Measurements from ENCODE around the gene CHGA. TPM values are rescaled to one million over a fixed set of nuclear protein-coding genes. Genes with fewer than 3 reads are reported as not detected.

The CHGA gene
- total RNA-seq, 8 experiments from 2014 or later, result 0.97 to 64.6 (median 35.8) TPM

DNA sequence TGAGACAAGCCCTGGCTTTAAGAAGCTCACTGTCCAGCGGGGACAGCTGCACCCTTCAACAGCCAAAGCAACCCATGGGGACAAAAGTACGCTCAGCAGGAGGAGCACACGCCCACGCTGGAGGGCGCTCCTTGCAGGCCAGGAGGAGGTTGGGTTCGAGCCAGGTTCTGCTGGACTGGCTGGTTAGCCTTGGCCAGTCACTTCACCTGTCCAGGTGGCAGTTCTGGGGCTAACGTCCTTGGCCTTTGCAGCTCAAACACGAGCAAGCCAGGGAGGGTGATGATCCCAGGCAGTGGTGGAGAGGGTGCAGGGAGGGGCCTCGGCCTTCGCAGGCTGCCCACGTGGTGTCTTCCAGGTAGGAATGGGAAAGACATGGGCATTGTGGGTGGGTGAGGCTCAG, 13.1 kb downstream of the CHGA start:
- Histone ChIP-seq H3K4me1 (replicated peaks in 1 of 2) (no peaks in the 10 kb centered on the region), H3K4me3 (no peak overlapping the region), H3K27ac (no peak overlapping the region)
- in situ Hi-C loops (cut with MboI; ENCODE audit: low pct_unique_long_range_greater_than_20kb in 2 of 9, low sequenced_read_pairs in 9 of 9, unreplicated experiment in 9 of 9), result no loop called here
- 60 to 100% (median 80%) methylated on average over 1 to 5 of the region's 11 CpGs; no CpG with 5 or more reads in 5 of the 10 experiments for WGBS, 10 experiments
- no peak for ATAC-seq (replicated peaks in 6 of 8)

DNA sequence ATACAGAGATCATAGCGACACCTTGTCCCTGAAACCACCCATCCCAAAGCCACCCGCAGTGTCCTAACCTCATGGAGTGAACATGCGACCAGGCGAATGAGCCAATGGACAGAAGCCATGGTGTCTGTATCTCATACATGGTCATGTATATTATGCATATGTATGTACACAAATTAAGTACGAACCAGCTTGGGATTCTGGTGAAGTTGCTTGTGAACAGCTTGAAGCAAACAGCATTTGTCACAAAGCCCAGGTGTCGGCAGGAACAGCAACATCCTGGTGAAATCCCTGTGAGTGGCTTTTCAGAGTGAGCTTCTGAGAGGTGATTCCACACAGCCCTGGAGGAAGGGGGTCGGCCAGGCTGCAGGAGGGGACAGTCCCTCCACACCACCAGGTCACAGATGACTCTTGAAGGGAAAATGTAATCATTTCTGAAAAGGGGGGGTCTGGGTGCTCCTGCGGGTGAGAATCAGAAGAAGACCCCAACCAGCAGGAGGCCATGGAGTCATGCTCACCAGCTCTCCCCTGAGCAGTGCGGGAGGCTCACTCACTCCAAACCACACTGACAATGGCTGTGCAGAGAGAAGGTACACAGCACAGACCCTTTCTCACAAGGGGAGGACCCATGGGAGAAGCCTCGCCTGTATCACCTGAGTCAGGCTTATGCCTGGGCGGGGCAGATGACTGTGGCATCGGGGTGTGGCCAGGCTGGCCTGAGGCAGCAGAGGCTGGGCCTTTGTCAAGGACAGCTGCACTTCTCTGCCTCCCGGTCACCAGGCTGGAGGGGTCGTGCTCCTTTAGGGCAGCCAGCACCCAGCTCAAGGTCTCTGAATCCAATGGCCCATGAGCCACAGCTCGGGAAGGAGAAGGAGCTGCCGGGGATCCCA, 14.3 kb downstream of the CHGA start:
- Histone ChIP-seq H3K4me3 (no peak overlapping the region), H3K4me1 (replicated peaks in 1 of 2) (no peaks in the 10 kb centered on the region), H3K27ac (no peak overlapping the region)
- in situ Hi-C loops (cut with MboI; ENCODE audit: low pct_unique_long_range_greater_than_20kb in 2 of 9, low sequenced_read_pairs in 9 of 9, unreplicated experiment in 9 of 9), result no loop called here
- peak in 3 of 8 experiments; percentile 38 to 63 (median 53) for ATAC-seq (replicated peaks in 6 of 8)
- 54 to 94% (median 83%) methylated on average over 1 to 7 of the region's 16 CpGs; no CpG with 5 or more reads in 2 of the 10 experiments for WGBS, 10 experiments

DNA sequence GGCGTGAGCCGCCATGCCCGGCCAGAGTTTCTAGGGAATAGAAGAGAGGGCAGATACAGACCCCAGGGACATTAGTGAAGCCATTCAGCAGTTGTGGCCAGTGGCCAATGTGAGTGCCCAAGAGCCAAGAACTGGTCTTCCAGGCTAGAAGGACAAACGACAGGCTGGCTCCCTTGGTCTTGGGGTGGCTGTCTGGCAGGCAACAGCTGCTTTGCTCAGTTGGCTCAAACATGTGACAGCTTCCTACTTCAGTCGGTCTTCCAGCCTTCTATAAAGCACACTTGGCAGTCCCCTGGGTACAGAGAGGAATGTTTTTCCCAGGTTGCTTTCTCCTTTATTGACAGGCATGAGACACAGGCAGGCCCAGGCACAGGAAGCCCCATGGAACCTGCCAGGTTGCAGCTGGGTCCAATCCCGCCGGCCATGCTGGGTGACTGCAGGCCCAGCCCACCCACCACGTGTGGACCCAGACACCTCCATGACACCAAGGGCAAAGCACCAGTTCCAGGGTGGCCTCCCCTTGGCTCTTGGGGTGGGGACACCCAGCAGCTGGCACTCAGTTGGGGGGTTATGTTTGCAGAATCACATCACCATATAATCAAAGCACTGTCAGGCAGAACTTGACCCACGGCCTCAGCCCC, 15.4 kb downstream of the CHGA start:
- Histone ChIP-seq H3K27ac (no peak overlapping the region), H3K4me3 (no peak overlapping the region), H3K4me1 (replicated peaks in 1 of 2) (no peaks in the 10 kb centered on the region)
- no peak for ATAC-seq (replicated peaks in 6 of 8)
- in situ Hi-C loops (cut with MboI; ENCODE audit: low pct_unique_long_range_greater_than_20kb in 2 of 9, low sequenced_read_pairs in 9 of 9, unreplicated experiment in 9 of 9), result no loop called here
- 60 to 100% (median 100%) methylated on average over 1 to 3 of the region's 9 CpGs; no CpG with 5 or more reads in 7 of the 10 experiments for WGBS, 10 experiments

DNA sequence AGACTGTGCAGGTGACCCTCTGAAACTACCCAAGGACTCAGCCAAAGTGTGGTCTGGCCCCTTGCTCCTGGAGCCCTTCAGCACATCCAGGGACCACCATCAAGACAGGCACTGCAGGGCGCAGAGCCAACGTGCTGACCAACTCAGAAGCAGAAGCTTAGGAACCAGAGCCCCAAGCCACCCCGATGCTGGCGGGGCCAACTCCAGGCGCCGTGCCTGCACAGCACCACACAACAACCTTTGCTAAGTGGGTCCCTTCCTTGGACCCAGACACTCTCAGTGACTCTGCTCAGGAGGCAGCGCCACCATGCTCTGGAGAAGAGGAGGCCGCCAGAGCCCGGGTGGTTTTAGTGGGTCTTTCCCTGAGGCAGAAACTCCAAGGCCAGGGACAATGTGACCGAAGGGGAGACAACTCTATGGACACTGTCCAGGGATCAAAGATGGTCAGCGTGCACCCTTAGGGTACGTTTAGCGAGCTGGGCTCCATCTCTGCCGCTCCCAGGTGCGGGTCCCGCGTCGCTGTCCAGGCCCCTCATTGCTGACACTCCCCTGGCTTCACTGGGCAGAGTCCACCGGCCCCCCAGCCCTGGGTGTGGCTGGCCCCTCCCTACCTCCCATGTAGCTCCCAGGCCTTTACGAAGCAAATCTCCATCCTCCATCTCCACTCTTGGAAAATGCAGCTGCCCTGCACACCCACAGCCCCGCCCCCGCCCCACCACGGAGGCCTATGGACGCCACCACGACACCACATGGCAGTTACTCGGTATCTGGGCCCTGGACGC, 16.1 kb downstream of the CHGA start:
- in situ Hi-C loops (cut with MboI; ENCODE audit: low pct_unique_long_range_greater_than_20kb in 2 of 9, low sequenced_read_pairs in 9 of 9, unreplicated experiment in 9 of 9), result no loop called here
- WGBS, 10 experiments, result 100% methylated on average over 2 of the region's 27 CpGs; no CpG with 5 or more reads in 9 of the 10 experiments
- no peak overlapping the region for H3K4me3 ChIP-seq
- no peak for ATAC-seq (replicated peaks in 6 of 8)
- no peaks in the 10 kb centered on the region for H3K4me1 ChIP-seq (replicated peaks in 1 of 2)
- no peak overlapping the region for H3K27ac ChIP-seq

DNA sequence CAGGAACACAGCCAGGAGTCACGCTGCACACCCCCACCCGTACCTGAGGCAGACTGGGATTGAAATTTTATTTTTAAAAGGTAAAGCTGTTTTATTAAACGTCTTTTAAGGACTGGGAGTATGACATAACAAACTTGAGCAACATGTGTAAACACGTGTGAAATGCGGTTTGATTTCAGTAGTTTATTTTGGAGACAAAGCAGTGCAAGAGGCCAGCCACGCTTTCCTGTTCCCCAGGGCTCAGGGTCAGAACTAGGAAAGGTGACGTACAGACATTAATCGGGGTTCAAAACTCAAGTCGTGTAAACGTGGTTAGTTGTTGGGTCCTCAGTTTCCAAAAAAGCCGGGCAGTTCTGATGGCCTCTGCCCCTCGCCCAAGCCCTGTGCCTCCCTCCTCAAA, 16.7 kb downstream of the CHGA start:
- in situ Hi-C loops (cut with MboI; ENCODE audit: low pct_unique_long_range_greater_than_20kb in 2 of 9, low sequenced_read_pairs in 9 of 9, unreplicated experiment in 9 of 9), result no loop called here
- ATAC-seq (replicated peaks in 6 of 8), result no peak
- 72 to 100% (median 83%) methylated on average over 1 to 9 of the region's 12 CpGs; no CpG with 5 or more reads in 4 of the 10 experiments for WGBS, 10 experiments
- no peaks in the 10 kb centered on the region for H3K4me1 ChIP-seq (replicated peaks in 1 of 2)
- H3K27ac ChIP-seq, result no peak overlapping the region
- H3K4me3 ChIP-seq, result no peak overlapping the region

DNA sequence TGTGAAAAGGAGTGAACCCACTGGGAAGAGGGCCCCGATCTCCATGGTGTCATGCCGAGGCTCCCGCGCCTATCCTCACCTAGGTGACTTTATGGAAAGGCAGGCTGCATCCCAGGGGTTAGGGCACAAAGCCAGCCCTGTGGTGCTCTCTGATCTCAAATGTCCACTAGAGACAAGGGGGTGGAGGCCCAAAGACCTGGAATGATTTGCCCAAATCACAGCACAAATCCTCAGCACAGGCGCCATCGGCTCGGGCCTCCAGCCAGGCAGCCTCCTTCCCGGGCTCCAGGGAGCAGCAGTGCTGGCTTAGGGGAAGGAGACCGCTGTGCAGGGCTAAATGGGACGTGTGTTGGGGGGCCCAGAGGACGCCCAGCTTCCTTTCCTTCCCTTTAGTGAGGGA, 17.6 kb downstream of the CHGA start:
- Histone ChIP-seq H3K27ac (no peak overlapping the region), H3K4me1 (replicated peaks in 1 of 2) (no peaks in the 10 kb centered on the region), H3K4me3 (no peak overlapping the region)
- ATAC-seq (replicated peaks in 6 of 8), result no peak
- WGBS, 10 experiments, result no CpG with 5 or more reads among the region's 11 CpGs
- in situ Hi-C loops (cut with MboI; ENCODE audit: low pct_unique_long_range_greater_than_20kb in 2 of 9, low sequenced_read_pairs in 9 of 9, unreplicated experiment in 9 of 9), result no loop called here

DNA sequence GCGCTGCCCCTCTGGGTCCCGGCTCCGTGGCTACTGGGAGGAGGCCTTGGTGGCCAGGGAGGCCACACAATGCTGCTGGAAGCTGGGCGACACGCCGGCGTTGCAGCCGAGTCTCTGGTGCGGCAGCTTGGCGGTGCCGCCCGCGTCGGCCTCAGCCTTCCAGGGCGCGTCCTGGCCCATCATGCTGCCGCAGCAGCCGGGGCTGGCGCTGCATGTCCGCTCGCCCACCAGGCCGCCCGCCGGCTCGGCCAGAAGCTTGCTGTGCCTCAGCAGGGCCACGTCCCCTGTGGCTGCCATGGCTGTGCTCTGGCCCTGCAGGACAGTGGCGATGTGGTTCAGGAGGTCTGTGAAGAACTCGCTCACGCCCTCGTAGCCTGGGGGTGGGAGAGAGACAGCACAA, 18.6 kb downstream of the CHGA start:
- no peaks in the 10 kb centered on the region for H3K4me1 ChIP-seq (replicated peaks in 1 of 2)
- 80 to 100% (median 89%) methylated on average over 1 to 6 of the region's 30 CpGs; no CpG with 5 or more reads in 6 of the 10 experiments for WGBS, 10 experiments
- in situ Hi-C loops (cut with MboI; ENCODE audit: low pct_unique_long_range_greater_than_20kb in 2 of 9, low sequenced_read_pairs in 9 of 9, unreplicated experiment in 9 of 9), result no loop called here
- ATAC-seq (replicated peaks in 6 of 8), result no peak
- no peak overlapping the region for H3K4me3 ChIP-seq
- H3K27ac ChIP-seq, result no peak overlapping the region

DNA sequence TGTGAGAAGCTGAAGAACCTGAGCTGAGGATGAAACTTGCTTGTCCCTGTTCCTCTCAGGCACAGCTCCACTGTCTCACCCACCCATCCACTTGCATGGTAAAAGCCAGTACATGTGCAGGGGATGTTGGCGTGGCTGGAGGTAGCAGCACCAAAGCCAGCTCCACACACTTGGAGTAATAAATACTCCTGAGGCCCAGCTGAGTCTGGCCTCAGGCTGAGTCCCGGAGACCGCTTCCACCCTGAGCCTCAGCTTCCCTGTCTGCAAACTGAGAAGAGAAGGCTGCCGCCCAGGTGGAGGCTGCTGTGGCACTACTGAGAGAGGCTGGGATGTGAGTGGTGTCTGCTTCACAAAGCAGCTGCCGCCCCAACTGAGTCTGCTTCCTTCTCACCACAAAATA, 19.2 kb downstream of the CHGA start:
- ATAC-seq (replicated peaks in 6 of 8), result no peak
- Histone ChIP-seq H3K27ac (no peak overlapping the region), H3K4me1 (replicated peaks in 1 of 2) (no peaks in the 10 kb centered on the region), H3K4me3 (no peak overlapping the region)
- in situ Hi-C loops (cut with MboI; ENCODE audit: low pct_unique_long_range_greater_than_20kb in 2 of 9, low sequenced_read_pairs in 9 of 9, unreplicated experiment in 9 of 9), result no loop called here
- WGBS, 10 experiments, result 86 to 100% (median 95%) methylated on average over 1 to 4 of the region's 5 CpGs; no CpG with 5 or more reads in 5 of the 10 experiments

DNA sequence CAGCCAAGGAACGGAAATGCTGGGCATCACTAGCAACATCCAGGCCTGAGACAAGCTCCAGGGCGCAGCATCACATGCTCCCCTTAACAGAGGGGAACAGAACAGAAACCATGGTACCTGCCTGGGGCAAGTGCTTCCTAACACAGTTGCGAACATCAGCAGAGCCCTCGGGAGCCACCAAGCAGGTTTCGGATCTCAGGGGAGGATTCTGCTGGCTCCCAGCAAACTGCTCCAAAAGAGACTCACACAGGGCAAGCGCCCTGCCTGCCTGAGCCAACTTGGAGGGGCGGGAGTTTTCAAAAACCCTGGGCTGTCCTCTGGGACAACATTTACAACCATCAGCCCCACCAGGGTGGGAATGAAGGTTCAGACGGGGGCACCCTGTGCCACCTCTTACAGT, 19.6 kb downstream of the CHGA start:
- H3K4me1 ChIP-seq (replicated peaks in 1 of 2), result no peaks in the 10 kb centered on the region
- in situ Hi-C loops (cut with MboI; ENCODE audit: low pct_unique_long_range_greater_than_20kb in 2 of 9, low sequenced_read_pairs in 9 of 9, unreplicated experiment in 9 of 9), result no loop called here
- no peak overlapping the region for H3K27ac ChIP-seq
- no peak for ATAC-seq (replicated peaks in 6 of 8)
- 89 to 100% (median 100%) methylated on average over 1 to 4 of the region's 8 CpGs; no CpG with 5 or more reads in 4 of the 10 experiments for WGBS, 10 experiments
- H3K4me3 ChIP-seq, result no peak overlapping the region

DNA sequence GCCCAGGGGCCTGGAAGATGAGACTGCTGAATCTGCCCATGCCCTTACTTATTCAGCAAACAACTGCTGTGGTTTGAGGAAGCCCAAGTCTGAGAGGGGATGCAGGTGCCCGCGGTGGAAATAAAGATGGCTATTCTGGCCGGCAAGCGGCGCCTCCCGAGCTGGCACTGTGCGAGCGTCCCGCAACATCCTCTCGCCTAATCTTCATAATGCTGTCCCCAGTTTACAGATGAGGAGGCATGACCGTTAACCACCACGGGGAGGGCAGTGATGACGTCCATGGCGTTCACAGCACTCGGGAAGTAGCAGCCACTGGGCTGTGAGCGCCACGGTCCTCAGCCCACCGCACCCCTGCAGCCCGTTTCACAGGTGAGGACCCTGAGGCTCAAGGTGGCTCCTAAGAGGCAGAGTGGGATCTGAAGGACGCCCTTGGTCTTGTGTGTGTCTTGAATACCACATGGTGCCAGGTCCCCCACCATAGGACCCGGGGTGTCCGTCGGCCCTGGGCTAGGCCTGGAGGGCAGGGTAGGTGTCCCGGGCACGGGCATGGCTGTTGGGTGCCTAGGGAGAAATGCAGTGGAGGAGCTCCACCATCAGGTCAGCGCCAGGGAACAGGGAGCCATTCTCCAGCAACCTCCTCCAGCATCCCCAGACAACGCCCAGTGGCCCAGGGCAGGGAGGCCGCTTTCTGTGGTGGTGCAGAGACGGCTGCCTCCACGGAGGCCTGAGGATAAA, 20.2 kb downstream of the CHGA start:
- Histone ChIP-seq H3K4me3 (no peak overlapping the region), H3K4me1 (replicated peaks in 1 of 2) (no peaks in the 10 kb centered on the region), H3K27ac (no peak overlapping the region)
- ATAC-seq (replicated peaks in 6 of 8), result no peak
- in situ Hi-C loops (cut with MboI; ENCODE audit: low pct_unique_long_range_greater_than_20kb in 2 of 9, low sequenced_read_pairs in 9 of 9, unreplicated experiment in 9 of 9), result no loop called here
- WGBS, 10 experiments, result 78 to 100% (median 93%) methylated on average over 2 to 18 of the region's 30 CpGs; no CpG with 5 or more reads in 4 of the 10 experiments

DNA sequence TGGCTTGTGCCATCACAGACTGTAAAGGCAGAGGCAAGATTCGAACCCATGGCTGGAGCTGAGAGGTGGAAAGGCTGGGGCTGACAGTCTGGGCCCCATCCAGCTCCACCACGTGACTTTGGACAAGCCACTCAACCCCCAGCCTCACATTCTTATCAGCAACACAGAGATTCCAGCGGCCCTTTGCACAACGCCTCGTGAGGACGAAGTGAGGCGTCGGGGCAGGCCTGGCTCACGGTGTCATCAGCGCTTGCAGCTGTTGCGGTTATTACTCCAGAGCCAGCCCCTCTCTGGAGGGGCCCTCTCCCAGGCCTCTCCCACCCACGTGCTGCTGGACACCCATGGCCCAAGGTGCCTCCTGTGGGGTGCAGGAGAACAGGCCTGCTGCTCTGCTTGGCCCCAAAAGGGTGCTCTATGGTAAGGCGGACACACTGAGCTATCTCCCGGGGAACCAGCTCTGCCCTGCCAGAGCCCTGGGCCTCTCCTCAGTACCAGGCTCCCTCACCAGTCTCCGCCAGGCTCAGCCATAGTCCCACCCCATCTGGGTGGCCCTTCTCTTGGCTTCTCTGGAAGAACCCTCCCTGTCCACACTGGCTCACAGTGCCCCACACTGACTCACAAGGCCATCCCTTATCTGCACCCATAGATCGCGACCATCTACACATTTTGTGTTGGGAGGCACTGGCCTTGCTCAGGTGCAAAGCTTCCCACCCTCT, 21.1 kb downstream of the CHGA start:
- no peak overlapping the region for H3K27ac ChIP-seq
- WGBS, 10 experiments, result 69 to 100% (median 87%) methylated on average over 2 to 9 of the region's 17 CpGs; no CpG with 5 or more reads in 5 of the 10 experiments
- no peak overlapping the region for H3K4me3 ChIP-seq
- in situ Hi-C loops (cut with MboI; ENCODE audit: low pct_unique_long_range_greater_than_20kb in 2 of 9, low sequenced_read_pairs in 9 of 9, unreplicated experiment in 9 of 9), result no loop called here
- ATAC-seq (replicated peaks in 6 of 8), result no peak
- no peaks in the 10 kb centered on the region for H3K4me1 ChIP-seq (replicated peaks in 1 of 2)

DNA sequence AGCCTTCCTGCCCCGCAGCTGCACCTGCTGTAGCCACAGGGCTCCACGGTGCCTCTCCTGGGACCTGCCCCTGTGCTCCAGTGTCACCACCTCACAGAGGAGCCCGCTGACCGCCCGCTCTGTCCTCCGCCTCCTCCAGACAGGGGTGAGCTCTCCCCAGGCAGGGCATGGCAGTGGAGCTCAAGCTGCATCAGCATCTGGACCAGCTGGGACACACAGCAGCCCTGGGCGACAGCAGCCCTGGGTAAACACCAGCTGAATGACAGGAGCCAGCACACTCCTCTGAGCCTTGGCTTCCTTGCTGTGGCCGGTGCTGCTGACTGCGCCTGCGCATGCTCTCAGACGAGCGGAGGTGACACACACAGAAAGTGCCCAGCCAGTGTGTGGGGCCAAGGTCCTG, 22.0 kb downstream of the CHGA start:
- no peaks in the 10 kb centered on the region for H3K4me1 ChIP-seq (replicated peaks in 1 of 2)
- peak in 2 of 8 experiments; percentile 8 to 17 for ATAC-seq (replicated peaks in 6 of 8)
- in situ Hi-C loops (cut with MboI; ENCODE audit: low pct_unique_long_range_greater_than_20kb in 2 of 9, low sequenced_read_pairs in 9 of 9, unreplicated experiment in 9 of 9), result no loop called here
- H3K27ac ChIP-seq, result no peak overlapping the region
- H3K4me3 ChIP-seq, result no peak overlapping the region
- 80 to 100% (median 93%) methylated on average over 1 to 4 of the region's 12 CpGs; no CpG with 5 or more reads in 6 of the 10 experiments for WGBS, 10 experiments

All from motor neuron (in vitro differentiated cells).